Mesendoderm (in vitro differentiated cells): Measurements from ENCODE around the gene RCL1.

ENCODE experiments used
- DNase-seq: peaks from one replicate; pipeline ENCODE4 v3.0.0; 2013
- H2AK5ac ChIP-seq: 2 replicates; pipeline ENCODE4 v1.6.1; 2013; ENCODE audit warnings: low read length, inconsistent platforms
- H2BK120ac ChIP-seq: 2 replicates; pipeline ENCODE4 v1.6.1; 2013; ENCODE audit warnings: low read depth, mild to moderate bottlenecking, low read length, moderate library complexity, mixed read lengths
- H2BK15ac ChIP-seq: replicated peaks from 2 replicates; pipeline ENCODE4 v1.6.1; 2013; ENCODE audit warnings: low read depth, mild to moderate bottlenecking, moderate library complexity
- H2BK5ac ChIP-seq: 2 replicates; pipeline ENCODE4 v1.6.1; 2013; ENCODE audit warnings: low read length, inconsistent platforms
- H3K18ac ChIP-seq: 2 replicates; pipeline ENCODE4 v1.6.1; 2013; ENCODE audit warnings: mild to moderate bottlenecking, low read length, mixed read lengths
- H3K23ac ChIP-seq: one replicate; pipeline ENCODE4 v1.6.1; 2013; ENCODE audit warnings: low read length
- H3K27ac ChIP-seq: 2 replicates; pipeline ENCODE4 v1.5.1; 2013; ENCODE audit warnings: low read depth, mild to moderate bottlenecking, inconsistent platforms, low read length, moderate library complexity
- H3K27me3 ChIP-seq: 2 replicates; pipeline ENCODE4 v1.6.1; 2013; ENCODE audit warnings: low read length, control low read depth, mild to moderate bottlenecking, inconsistent platforms; ENCODE audit not compliant: insufficient read depth, poor library complexity
- H3K36me3 ChIP-seq: 2 replicates; pipeline ENCODE4 v1.6.1; 2013; ENCODE audit warnings: low read length, inconsistent platforms; ENCODE audit not compliant: control insufficient read depth, insufficient read depth
- H3K4ac ChIP-seq: one replicate; pipeline ENCODE4 v1.6.1; 2013; ENCODE audit warnings: low read depth, mild to moderate bottlenecking, low read length, moderate library complexity
- H3K4me1 ChIP-seq: 2 replicates; pipeline ENCODE4 v1.6.1; 2013; ENCODE audit warnings: low read depth, low read length, inconsistent platforms; ENCODE audit not compliant: control insufficient read depth
- H3K4me2 ChIP-seq: 2 replicates; pipeline ENCODE4 v1.6.1; 2013; ENCODE audit warnings: low read length
- H3K4me3 ChIP-seq: 2 replicates; pipeline ENCODE4 v1.5.1; 2013; ENCODE audit warnings: mild to moderate bottlenecking, low read length
- H3K56ac ChIP-seq: one replicate; pipeline ENCODE4 v1.6.1; 2013; ENCODE audit warnings: low read length
- H3K79me1 ChIP-seq: 2 replicates; pipeline ENCODE4 v1.6.1; 2013; ENCODE audit warnings: low read length, inconsistent platforms
- H3K79me2 ChIP-seq: 2 replicates; pipeline ENCODE4 v1.6.1; 2013; ENCODE audit warnings: mild to moderate bottlenecking, low read length; ENCODE audit not compliant: control insufficient read depth, insufficient read depth
- H3K9ac ChIP-seq: 2 replicates; pipeline ENCODE4 v1.6.1; 2013; ENCODE audit warnings: low read length, inconsistent platforms
- H4K5ac ChIP-seq: one replicate; pipeline ENCODE4 v1.6.1; 2013; ENCODE audit warnings: low read length
- H4K8ac ChIP-seq: one replicate; pipeline ENCODE4 v1.6.1; 2013; ENCODE audit warnings: low read depth, mild to moderate bottlenecking, control low read depth, low read length, moderate library complexity
- WGBS: extraction: QIAGEN DNeasy Blood & Tissue Kit; methylation state at CpG from one replicate; pipeline ENCODE4 v1.1.7; 2013; ENCODE audit warnings: low lambda C conversion rate, missing lambda C conversion rate; ENCODE audit not compliant: insufficient coverage; ENCODE audit errors: extremely low coverage; 5-methylcytosine and 5-hydroxymethylcytosine counted together

RCL1 gene

DNA sequence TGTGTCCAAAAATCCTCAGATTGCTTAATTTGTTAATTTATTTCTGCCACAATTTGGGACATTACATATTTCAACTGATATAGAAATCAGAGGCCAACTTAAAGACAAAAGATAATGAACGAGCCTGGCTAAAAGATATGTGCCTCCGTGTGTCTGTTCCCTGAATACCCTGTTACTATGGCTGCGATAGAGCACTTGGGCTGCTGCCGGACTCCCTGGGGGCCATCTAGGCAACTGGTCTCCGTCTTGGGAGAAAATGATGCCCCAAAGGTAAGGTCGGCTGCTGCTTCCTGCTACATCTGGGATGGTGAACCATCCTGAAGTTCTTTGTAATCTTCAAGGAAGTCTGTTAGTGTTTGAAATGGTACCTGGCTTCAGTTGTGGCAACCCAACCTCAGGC lies 72.0 kb downstream of the RCL1 start:
- Histone ChIP-seq H4K8ac (no peak overlapping the region), H3K4me2 (no peak overlapping the region), H2BK120ac (no peak overlapping the region), H3K27ac (no peak overlapping the region), H2AK5ac (no peak overlapping the region), H3K36me3 (peaks cover 3% of the 10 kb centered on the region), H3K23ac (no peak overlapping the region), H3K27me3 (no peaks in the 10 kb centered on the region), H3K79me2 (no peaks in the 10 kb centered on the region), H2BK15ac (no peak overlapping the region), H3K79me1 (peaks cover 2% of the 10 kb centered on the region), H2BK5ac (no peak overlapping the region), H4K5ac (no peak overlapping the region), H3K56ac (no peak overlapping the region), H3K18ac (no peak overlapping the region), H3K4me1 (no peaks in the 10 kb centered on the region), H3K9ac (no peak overlapping the region), H3K4ac (no peak overlapping the region), H3K4me3 (no peak overlapping the region)
- no CpG with 5 or more reads among the region's 6 CpGs for WGBS
- no peak for DNase-seq

DNA sequence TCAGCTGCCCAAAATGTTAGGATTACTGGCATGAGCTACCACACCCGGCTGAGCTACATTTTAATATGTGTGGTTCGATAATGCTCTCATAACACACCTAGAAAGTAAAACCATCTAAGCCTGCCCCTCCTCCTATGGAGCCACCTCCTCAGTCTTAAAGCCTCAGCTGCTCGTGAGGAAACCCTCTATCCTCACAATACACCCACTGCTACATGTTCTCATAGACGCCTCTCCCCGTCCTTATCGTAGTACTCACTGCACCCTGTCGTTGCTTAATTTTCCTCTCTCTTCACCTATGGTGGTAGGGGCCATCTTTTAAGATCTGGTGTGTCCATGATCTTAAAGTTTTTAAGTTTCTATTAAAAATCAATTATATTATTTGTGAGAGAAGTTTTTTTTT lies 72.9 kb downstream of the RCL1 start:
- Histone ChIP-seq H3K27ac (no peak overlapping the region), H3K36me3 (no peaks in the 10 kb centered on the region), H3K4me2 (no peak overlapping the region), H3K79me2 (no peaks in the 10 kb centered on the region), H4K8ac (no peak overlapping the region), H3K56ac (no peak overlapping the region), H3K27me3 (no peaks in the 10 kb centered on the region), H3K23ac (no peak overlapping the region), H2BK120ac (no peak overlapping the region), H3K9ac (no peak overlapping the region), H2BK5ac (no peak overlapping the region), H3K4me3 (no peak overlapping the region), H3K4ac (no peak overlapping the region), H2BK15ac (no peak overlapping the region), H2AK5ac (no peak overlapping the region), H4K5ac (no peak overlapping the region), H3K18ac (no peak overlapping the region), H3K4me1 (no peaks in the 10 kb centered on the region), H3K79me1 (peaks cover 2% of the 10 kb centered on the region)
- WGBS, result no CpG with 5 or more reads among the region's 7 CpGs
- DNase-seq, result no peak

DNA sequence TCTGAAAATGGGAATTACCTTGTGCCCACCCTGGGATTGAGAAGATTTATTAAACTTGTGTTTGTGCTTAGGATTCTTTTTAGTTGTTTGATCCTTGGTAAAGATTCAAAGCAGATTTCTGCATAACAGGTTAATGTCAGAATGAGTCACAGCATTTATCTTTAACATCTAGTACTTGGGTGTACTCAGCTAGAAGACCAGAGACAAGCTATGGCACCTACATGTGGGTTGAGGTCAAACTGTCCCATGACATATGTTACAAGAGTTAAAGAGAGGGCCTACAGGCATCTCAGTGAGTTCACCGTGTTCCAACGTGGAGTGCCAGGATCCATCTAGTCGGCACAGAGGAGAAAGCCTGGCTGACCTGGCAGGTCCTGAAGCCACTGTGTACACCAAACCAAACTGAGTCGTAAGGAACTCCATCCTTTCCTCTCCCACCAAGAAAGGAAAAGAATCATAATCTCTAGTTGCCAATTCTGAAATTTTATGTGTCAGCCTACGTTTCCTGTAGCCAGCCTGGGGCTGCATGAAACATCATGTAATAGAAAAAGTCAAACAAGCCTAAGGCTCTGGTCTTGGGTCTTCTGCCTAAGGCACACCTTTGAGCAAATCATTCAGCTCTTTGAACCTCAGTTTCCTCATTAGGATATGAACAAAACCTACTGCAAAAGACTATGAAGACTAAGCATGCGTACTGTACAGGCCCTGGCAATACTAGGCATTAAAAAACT lies 73.7 kb downstream of the RCL1 start:
- no peak overlapping the region for H2AK5ac ChIP-seq
- DNase-seq, result no peak
- H4K5ac ChIP-seq, result no peak overlapping the region
- H3K36me3 ChIP-seq, result no peaks in the 10 kb centered on the region
- H3K4me1 ChIP-seq, result no peaks in the 10 kb centered on the region
- no peak overlapping the region for H3K9ac ChIP-seq
- H2BK15ac ChIP-seq, result no peak overlapping the region
- H3K79me2 ChIP-seq, result no peaks in the 10 kb centered on the region
- no peak overlapping the region for H2BK5ac ChIP-seq
- peaks cover 2% of the 10 kb centered on the region for H3K79me1 ChIP-seq
- no peak overlapping the region for H2BK120ac ChIP-seq
- no peak overlapping the region for H3K56ac ChIP-seq
- H3K4ac ChIP-seq, result no peak overlapping the region
- no peak overlapping the region for H3K18ac ChIP-seq
- no peak overlapping the region for H3K27ac ChIP-seq
- H3K4me3 ChIP-seq, result no peak overlapping the region
- no peak overlapping the region for H3K4me2 ChIP-seq
- no CpG with 5 or more reads among the region's 6 CpGs for WGBS
- no peaks in the 10 kb centered on the region for H3K27me3 ChIP-seq
- H4K8ac ChIP-seq, result no peak overlapping the region
- no peak overlapping the region for H3K23ac ChIP-seq

DNA sequence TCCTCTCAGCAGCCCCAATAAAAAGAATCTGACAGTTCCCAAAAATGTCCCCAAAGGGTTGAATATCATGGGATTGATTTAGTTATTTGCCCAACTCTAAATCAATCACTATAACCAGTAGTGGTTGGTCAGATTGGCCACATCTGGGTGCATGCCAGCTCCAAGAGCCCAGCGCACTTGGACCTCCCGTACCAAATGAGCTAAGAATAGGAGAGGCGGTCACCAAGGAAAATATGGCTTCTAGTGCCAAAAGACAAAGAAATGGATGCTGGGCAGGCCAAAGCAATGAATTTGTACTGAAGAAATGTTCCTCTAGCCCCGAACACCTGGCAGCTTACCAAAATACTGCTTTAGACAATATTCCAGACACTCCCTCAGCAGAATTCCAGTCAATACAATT lies 80.3 kb downstream of the RCL1 start:
- no peaks in the 10 kb centered on the region for H3K79me1 ChIP-seq
- no peak overlapping the region for H4K8ac ChIP-seq
- no peak overlapping the region for H3K27ac ChIP-seq
- no peak overlapping the region for H3K18ac ChIP-seq
- H3K23ac ChIP-seq, result no peak overlapping the region
- no peaks in the 10 kb centered on the region for H3K4me1 ChIP-seq
- no peak overlapping the region for H2BK15ac ChIP-seq
- no peak overlapping the region for H3K9ac ChIP-seq
- no peak for DNase-seq
- H3K4ac ChIP-seq, result no peak overlapping the region
- H2BK120ac ChIP-seq, result no peak overlapping the region
- H3K27me3 ChIP-seq, result no peaks in the 10 kb centered on the region
- H3K4me3 ChIP-seq, result no peak overlapping the region
- no peak overlapping the region for H3K56ac ChIP-seq
- H3K4me2 ChIP-seq, result no peak overlapping the region
- no peak overlapping the region for H2BK5ac ChIP-seq
- H3K79me2 ChIP-seq, result no peaks in the 10 kb centered on the region
- WGBS, result no CpG with 5 or more reads among the region's 4 CpGs
- no peak overlapping the region for H4K5ac ChIP-seq
- no peaks in the 10 kb centered on the region for H3K36me3 ChIP-seq
- no peak overlapping the region for H2AK5ac ChIP-seq

DNA sequence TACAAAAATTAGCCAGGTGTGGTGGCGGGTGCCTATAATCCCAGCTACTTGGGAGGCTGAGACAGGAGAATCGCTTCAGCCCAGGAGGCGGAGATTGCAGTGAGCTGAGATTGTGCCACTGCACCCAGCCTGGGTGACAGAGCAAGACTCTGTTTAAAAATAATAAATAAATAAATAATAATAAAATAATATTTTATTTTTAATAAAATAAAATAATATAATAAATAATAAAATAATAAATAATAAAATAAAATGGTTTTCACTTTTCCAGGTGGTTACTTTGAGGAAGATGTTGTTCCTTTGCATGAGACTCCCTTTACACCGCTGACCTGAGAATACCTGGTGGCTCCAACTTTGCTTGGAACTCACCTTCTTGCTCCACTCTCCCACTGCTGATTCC lies 82.8 kb downstream of the RCL1 start:
- no peak overlapping the region for H2BK15ac ChIP-seq
- no peak overlapping the region for H3K4me3 ChIP-seq
- no peak for DNase-seq
- H3K27me3 ChIP-seq, result no peaks in the 10 kb centered on the region
- H3K36me3 ChIP-seq, result no peaks in the 10 kb centered on the region
- no peak overlapping the region for H3K4me2 ChIP-seq
- H3K4me1 ChIP-seq, result no peaks in the 10 kb centered on the region
- no peak overlapping the region for H2BK5ac ChIP-seq
- H4K8ac ChIP-seq, result no peak overlapping the region
- no peak overlapping the region for H4K5ac ChIP-seq
- no peak overlapping the region for H2AK5ac ChIP-seq
- no peak overlapping the region for H3K56ac ChIP-seq
- H3K9ac ChIP-seq, result no peak overlapping the region
- no peak overlapping the region for H3K27ac ChIP-seq
- H3K79me1 ChIP-seq, result no peaks in the 10 kb centered on the region
- no peak overlapping the region for H3K23ac ChIP-seq
- H3K18ac ChIP-seq, result no peak overlapping the region
- H3K79me2 ChIP-seq, result no peaks in the 10 kb centered on the region
- no CpG with 5 or more reads among the region's 4 CpGs for WGBS
- H3K4ac ChIP-seq, result no peak overlapping the region
- H2BK120ac ChIP-seq, result no peak overlapping the region

DNA sequence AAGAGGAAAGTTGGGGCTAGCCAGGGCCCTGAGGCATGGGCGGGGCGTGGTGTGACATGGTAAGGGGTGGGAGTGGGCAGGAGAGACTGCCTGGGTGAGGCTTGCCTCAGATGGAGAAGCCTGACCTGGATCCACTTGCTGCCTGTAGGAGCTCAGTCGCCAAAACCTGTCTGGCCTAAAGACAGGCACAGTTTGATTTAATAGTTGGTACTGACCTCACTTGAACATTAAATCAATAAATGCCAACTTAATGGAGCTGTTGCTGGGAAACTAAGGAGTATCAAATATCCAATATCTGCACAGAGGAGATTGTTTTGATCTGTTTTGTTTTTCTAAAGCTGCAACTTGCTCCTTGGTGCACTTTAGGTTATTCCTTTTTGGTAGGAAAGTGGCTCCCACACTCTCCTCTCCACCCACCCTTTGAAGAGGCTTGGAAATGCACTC lies 86.4 kb downstream of the RCL1 start:
- no peaks in the 10 kb centered on the region for H3K27me3 ChIP-seq
- H3K9ac ChIP-seq, result no peak overlapping the region
- no peak for DNase-seq
- no peaks in the 10 kb centered on the region for H3K79me2 ChIP-seq
- H3K36me3 ChIP-seq, result no peaks in the 10 kb centered on the region
- no peak overlapping the region for H3K4me3 ChIP-seq
- no peak overlapping the region for H3K18ac ChIP-seq
- H3K79me1 ChIP-seq, result no peaks in the 10 kb centered on the region
- H3K4me1 ChIP-seq, result no peaks in the 10 kb centered on the region
- no peak overlapping the region for H3K56ac ChIP-seq
- no peak overlapping the region for H2BK15ac ChIP-seq
- no peak overlapping the region for H3K27ac ChIP-seq
- H2AK5ac ChIP-seq, result no peak overlapping the region
- H3K23ac ChIP-seq, result no peak overlapping the region
- H2BK120ac ChIP-seq, result no peak overlapping the region
- no peak overlapping the region for H3K4ac ChIP-seq
- no peak overlapping the region for H3K4me2 ChIP-seq
- no peak overlapping the region for H4K5ac ChIP-seq
- H2BK5ac ChIP-seq, result no peak overlapping the region
- H4K8ac ChIP-seq, result no peak overlapping the region
- WGBS, result no CpG with 5 or more reads among the region's 3 CpGs
